Measurements from ENCODE around the gene ATXN7L3B.

DNA sequence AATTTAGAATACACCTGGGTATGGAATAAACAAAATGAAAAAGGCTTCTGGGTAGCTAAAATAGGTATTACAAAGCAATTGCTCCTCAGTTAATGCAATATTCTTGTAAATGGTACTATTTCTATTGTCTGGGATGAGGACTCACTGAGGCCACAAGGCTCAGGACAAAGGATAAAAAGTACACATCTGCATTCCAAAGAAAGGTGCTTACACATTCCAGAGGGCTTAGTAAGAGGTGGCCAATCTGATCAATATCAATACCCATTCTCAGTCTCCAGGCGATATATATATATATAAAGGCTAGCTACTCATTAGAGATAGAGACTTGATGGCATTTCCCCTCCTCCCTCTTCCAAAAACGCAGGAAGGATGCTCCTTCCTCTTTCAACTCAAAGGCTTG lies 43.8 kb downstream of the ATXN7L3B start:
- TF ChIP-seq SUZ12 (IDR thresholded peaks at IDR 0.05; ENCODE audit: extremely low read depth, insufficient read depth, insufficient read length): no peak
- no peak for TF ChIP-seq YY1 (IDR thresholded peaks at IDR 0.05; ENCODE audit: insufficient read depth, insufficient read length)

Measured in NT2/D1 (cell line).